ENCODE results near the gene EPN3.

- TF ChIP-seq CTCF (IDR thresholded peaks at IDR 0.05) (no peak), ZFX (IDR thresholded peaks at IDR 0.05; ENCODE audit: borderline replicate concordance) (no peak)
Observed at GRCh38 chr17:50551884-50552283, 19.3 kb downstream of the EPN3 start.
